Measurements from ENCODE around the gene HTR4.

DNA sequence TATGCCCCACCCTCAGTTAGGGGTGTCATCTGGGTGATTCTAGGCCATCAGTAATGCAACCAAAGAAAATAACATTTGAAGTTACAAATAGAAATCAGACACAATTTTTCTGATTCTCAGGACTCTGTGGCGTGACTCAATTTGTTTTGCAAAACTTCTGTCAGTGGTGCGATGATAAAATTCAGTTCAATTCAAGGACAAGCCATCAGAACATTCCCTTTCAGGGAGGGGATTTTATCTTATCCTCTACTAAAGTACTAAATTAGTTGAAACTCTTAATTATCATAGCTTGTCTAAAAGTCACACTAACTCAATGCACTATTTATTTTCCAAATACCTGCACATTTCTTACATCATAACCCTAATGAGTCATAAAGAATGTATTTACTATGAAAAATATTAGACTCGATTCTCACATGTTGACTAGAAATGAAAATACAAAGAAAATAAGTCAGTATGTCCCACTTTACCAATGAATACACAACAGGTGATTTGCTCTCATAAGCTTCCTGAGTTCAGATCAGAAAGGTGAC lies 28.2 kb downstream of the HTR4 start:
- TF ChIP-seq, protein P1, sequence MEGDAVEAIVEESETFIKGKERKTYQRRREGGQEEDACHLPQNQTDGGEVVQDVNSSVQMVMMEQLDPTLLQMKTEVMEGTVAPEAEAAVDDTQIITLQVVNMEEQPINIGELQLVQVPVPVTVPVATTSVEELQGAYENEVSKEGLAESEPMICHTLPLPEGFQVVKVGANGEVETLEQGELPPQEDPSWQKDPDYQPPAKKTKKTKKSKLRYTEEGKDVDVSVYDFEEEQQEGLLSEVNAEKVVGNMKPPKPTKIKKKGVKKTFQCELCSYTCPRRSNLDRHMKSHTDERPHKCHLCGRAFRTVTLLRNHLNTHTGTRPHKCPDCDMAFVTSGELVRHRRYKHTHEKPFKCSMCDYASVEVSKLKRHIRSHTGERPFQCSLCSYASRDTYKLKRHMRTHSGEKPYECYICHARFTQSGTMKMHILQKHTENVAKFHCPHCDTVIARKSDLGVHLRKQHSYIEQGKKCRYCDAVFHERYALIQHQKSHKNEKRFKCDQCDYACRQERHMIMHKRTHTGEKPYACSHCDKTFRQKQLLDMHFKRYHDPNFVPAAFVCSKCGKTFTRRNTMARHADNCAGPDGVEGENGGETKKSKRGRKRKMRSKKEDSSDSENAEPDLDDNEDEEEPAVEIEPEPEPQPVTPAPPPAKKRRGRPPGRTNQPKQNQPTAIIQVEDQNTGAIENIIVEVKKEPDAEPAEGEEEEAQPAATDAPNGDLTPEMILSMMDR (IDR thresholded peaks at IDR 0.05), result no peak
- TF ChIP-seq GABPA (IDR thresholded peaks at IDR 0.05; ENCODE audit: low read depth), result no peak
- TF ChIP-seq, protein P2, sequence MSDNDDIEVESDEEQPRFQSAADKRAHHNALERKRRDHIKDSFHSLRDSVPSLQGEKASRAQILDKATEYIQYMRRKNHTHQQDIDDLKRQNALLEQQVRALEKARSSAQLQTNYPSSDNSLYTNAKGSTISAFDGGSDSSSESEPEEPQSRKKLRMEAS (IDR thresholded peaks at IDR 0.05; ENCODE audit: low read depth), result no peak
- TF ChIP-seq, protein P3, sequence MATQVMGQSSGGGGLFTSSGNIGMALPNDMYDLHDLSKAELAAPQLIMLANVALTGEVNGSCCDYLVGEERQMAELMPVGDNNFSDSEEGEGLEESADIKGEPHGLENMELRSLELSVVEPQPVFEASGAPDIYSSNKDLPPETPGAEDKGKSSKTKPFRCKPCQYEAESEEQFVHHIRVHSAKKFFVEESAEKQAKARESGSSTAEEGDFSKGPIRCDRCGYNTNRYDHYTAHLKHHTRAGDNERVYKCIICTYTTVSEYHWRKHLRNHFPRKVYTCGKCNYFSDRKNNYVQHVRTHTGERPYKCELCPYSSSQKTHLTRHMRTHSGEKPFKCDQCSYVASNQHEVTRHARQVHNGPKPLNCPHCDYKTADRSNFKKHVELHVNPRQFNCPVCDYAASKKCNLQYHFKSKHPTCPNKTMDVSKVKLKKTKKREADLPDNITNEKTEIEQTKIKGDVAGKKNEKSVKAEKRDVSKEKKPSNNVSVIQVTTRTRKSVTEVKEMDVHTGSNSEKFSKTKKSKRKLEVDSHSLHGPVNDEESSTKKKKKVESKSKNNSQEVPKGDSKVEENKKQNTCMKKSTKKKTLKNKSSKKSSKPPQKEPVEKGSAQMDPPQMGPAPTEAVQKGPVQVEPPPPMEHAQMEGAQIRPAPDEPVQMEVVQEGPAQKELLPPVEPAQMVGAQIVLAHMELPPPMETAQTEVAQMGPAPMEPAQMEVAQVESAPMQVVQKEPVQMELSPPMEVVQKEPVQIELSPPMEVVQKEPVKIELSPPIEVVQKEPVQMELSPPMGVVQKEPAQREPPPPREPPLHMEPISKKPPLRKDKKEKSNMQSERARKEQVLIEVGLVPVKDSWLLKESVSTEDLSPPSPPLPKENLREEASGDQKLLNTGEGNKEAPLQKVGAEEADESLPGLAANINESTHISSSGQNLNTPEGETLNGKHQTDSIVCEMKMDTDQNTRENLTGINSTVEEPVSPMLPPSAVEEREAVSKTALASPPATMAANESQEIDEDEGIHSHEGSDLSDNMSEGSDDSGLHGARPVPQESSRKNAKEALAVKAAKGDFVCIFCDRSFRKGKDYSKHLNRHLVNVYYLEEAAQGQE (IDR thresholded peaks at IDR 0.05; ENCODE audit: low read depth, low read length), result no peak
- TF ChIP-seq POLR2AphosphoS5 (IDR thresholded peaks at IDR 0.05; ENCODE audit: low read depth, low read length), result no peak
- TF ChIP-seq CHD2 (IDR thresholded peaks at IDR 0.05; ENCODE audit: low read length, partially characterized antibody), result no peak
- TF ChIP-seq, protein P4, sequence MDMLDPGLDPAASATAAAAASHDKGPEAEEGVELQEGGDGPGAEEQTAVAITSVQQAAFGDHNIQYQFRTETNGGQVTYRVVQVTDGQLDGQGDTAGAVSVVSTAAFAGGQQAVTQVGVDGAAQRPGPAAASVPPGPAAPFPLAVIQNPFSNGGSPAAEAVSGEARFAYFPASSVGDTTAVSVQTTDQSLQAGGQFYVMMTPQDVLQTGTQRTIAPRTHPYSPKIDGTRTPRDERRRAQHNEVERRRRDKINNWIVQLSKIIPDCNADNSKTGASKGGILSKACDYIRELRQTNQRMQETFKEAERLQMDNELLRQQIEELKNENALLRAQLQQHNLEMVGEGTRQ (IDR thresholded peaks at IDR 0.05; ENCODE audit: borderline replicate concordance, low read depth, low read length), result no peak
- TF ChIP-seq RFX5 (IDR thresholded peaks at IDR 0.05; ENCODE audit: low read length), result no peak
- TF ChIP-seq, protein P5, sequence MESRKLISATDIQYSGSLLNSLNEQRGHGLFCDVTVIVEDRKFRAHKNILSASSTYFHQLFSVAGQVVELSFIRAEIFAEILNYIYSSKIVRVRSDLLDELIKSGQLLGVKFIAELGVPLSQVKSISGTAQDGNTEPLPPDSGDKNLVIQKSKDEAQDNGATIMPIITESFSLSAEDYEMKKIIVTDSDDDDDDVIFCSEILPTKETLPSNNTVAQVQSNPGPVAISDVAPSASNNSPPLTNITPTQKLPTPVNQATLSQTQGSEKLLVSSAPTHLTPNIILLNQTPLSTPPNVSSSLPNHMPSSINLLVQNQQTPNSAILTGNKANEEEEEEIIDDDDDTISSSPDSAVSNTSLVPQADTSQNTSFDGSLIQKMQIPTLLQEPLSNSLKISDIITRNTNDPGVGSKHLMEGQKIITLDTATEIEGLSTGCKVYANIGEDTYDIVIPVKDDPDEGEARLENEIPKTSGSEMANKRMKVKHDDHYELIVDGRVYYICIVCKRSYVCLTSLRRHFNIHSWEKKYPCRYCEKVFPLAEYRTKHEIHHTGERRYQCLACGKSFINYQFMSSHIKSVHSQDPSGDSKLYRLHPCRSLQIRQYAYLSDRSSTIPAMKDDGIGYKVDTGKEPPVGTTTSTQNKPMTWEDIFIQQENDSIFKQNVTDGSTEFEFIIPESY (IDR thresholded peaks at IDR 0.05; ENCODE audit: borderline replicate concordance, low read depth), result no peak

Data from SK-N-SH (cell line).